Pancreas (tissue), 10 donors: Measurements from ENCODE around the gene DHRS1. TPM values are rescaled to one million over a fixed set of nuclear protein-coding genes. Genes with fewer than 3 reads are reported as not detected.
"Not testable (repeated sequence)": the region's sequence is repeated elsewhere in the genome, so short reads cannot be mapped to it uniquely, and the experiment has no call there.

Experiments used
- ATAC-seq, 4 donors: fragments of 200-7000 bp; cut with Tn5 transposase; one replicate each; pipeline versions ENCODE4 v1.8.0 to v1.9.1; 2020; ENCODE audit warnings: mild to moderate bottlenecking in 4 of 4, moderate library complexity in 4 of 4
- DNase-seq, 6 donors: peaks; one replicate each; pipeline ENCODE4 v3.0.0-alpha.2; 2020
- FAIRE-seq: peaks from 2 replicates; lab custom pipeline; 2012; peaks lifted over from hg19 to GRCh38; lab: Jason Lieb, UNC
- H3K27ac ChIP-seq, 4 donors: fragments of 200-600 bp; sonication (generic); 1 replicate in 3 of 4; 2 replicates in 1 of 4; pipeline versions ENCODE4 v1.5.0 to v1.8.0; 2020
- H3K27me3 ChIP-seq, 4 donors: fragments of 200-600 bp; one replicate each; pipeline ENCODE4 v1.8.0; 2021
- H3K36me3 ChIP-seq, 3 donors: fragments of 200-600 bp; sonication (generic) in 1 of 3; one replicate each; pipeline versions ENCODE4 v1.5.0 to v1.8.0; 2020 to 2021
- H3K4me1 ChIP-seq, 3 donors: fragments of 200-600 bp; one replicate each; pipeline ENCODE4 v1.8.0; 2021
- H3K4me3 ChIP-seq, 4 donors: fragments of 200-600 bp; sonication (generic) in 2 of 4; one replicate each; pipeline versions ENCODE4 v1.5.0 to v1.8.0; 2020 to 2021
- H3K9me3 ChIP-seq, 4 donors: fragments of 200-600 bp; one replicate each; pipeline ENCODE4 v1.8.0; 2021
- CTCF ChIP-seq, 4 donors: fragments of 200-600 bp; sonication (generic) in 3 of 4; IDR thresholded peaks; one replicate each; pipeline versions ENCODE4 v1.5.0 to v1.8.0; 2021; ENCODE audit warnings: antibody characterized with exemption in 4 of 4
- WGBS, 2 donors: extraction: QIAGEN DNeasy Blood & Tissue Kit; methylation state at CpG; one replicate each; pipeline ENCODE4 v1.1.7; 2013; 5-methylcytosine and 5-hydroxymethylcytosine counted together
- intact Hi-C, 3 donors: fragments of 100-400 bp; cut with DNase I; formaldehyde crosslinking; loops; one replicate each; pipeline versions ENCODE4 v1.11.1 to v1.14.2; 2022
- polyA plus RNA-seq, 2 donors: library from polyadenylated mRNA; stranded (reverse); fragments of 200-250 nt; gene quantifications; one replicate each; pipeline ENCODE4 v1.2.3, GENCODE V29; 2013
- total RNA-seq, 6 donors: library from RNA; stranded (reverse); fragmentation: NEBNext Ultra II Directional in 4 of 6; extraction: Animal tissue kit (Norgen Biotek cat#: 25700) in 4 of 6; gene quantifications; one replicate each; pipeline versions ENCODE4 v1.2.1 to v1.2.4, GENCODE V29; 2021 to 2023
- donor health status: healthy with polysubstance abuse.
- donor health status: DM: no; HTN: no; CAD: no; lungs with moderate emphysema.
- donor health status: DM: no; HTN: no; CAD: no.
- donor health status: control.
- donor health status: control.
- donor health status: Bipolar disorder and iron deficiency.
- donor health status: DM: yes; HTN: yes; CAD: no.
- donor health status: DM: no; HTN: no; CAD: no.
- donor health status: DM: no; HTN: no; CAD: no.
- donor health status: DM: yes; HTN: yes; CAD: no.

The DHRS1 gene
- total and polyA plus RNA-seq, 8 donors: 6.1 to 21.1 (median 13.6) TPM

GRCh38 chr14:24247422-24247821 is 52.2 kb downstream of the DHRS1 start:
- H3K36me3 ChIP-seq: no peaks in the 10 kb centered on the region
- no peak for TF ChIP-seq CTCF (IDR thresholded peaks at IDR 0.05)
- WGBS, 2 donors: 56 to 65% methylated on average over 7 of the region's 7 CpGs
- FAIRE-seq: no peak
- no peaks in the 10 kb centered on the region for H3K27me3 ChIP-seq
- no peak overlapping the region for H3K4me3 ChIP-seq
- no peak for DNase-seq
- no peak overlapping the region for H3K27ac ChIP-seq
- no peaks in the 10 kb centered on the region for H3K4me1 ChIP-seq
- intact Hi-C loops: loop anchor here in 2 of 3 donors (5.0 kb wide), 2 partner anchors 35 to 50 kb away; partner anchors contain the start of genes DHRS1 (in 1 of the 2) and NOP9 (in 1 of the 2)
- H3K9me3 ChIP-seq: no peaks in the 10 kb centered on the region
- no peak for ATAC-seq

GRCh38 chr14:24246765-24247212 is 52.8 kb downstream of the DHRS1 start:
- no peaks in the 10 kb centered on the region for H3K36me3 ChIP-seq
- no peaks in the 10 kb centered on the region for H3K9me3 ChIP-seq
- no peak overlapping the region for H3K27ac ChIP-seq
- FAIRE-seq (no peak), DNase-seq (peak in 1 of 6 donors; percentile 7), ATAC-seq (no peak)
- no peak for TF ChIP-seq CTCF (IDR thresholded peaks at IDR 0.05)
- no peaks in the 10 kb centered on the region for H3K4me1 ChIP-seq
- no peak overlapping the region for H3K4me3 ChIP-seq
- WGBS, 2 donors: 74 to 89% methylated on average over 3 of the region's 3 CpGs
- intact Hi-C loops: loop anchor here in 2 of 3 donors (5.0 kb wide), 2 partner anchors 36 to 51 kb away; partner anchors contain the start of genes DHRS1 (in 1 of the 2) and NOP9 (in 1 of the 2)
- no peaks in the 10 kb centered on the region for H3K27me3 ChIP-seq

GRCh38 chr14:24245350-24245749 is 54.2 kb downstream of the DHRS1 start:
- peak in 1 of 6 donors; percentile 14 for DNase-seq
- H3K27me3 ChIP-seq, H3K4me3 ChIP-seq, H3K9me3 ChIP-seq, ATAC-seq, FAIRE-seq, H3K36me3 ChIP-seq, H3K27ac ChIP-seq: not testable (repeated sequence)
- 80 to 89% methylated on average over 11 of the region's 11 CpGs for WGBS, 2 donors
- intact Hi-C loops: loop anchor here in 2 of 3 donors (5.0 kb wide), 2 partner anchors 37 to 52 kb away; partner anchors contain the start of genes DHRS1 (in 1 of the 2) and NOP9 (in 1 of the 2)
- H3K4me1 ChIP-seq: peaks cover 8 to 14% (median 9%) of the 10 kb centered on the region in 3 donors

- H3K4me1 ChIP-seq: peaks cover 14 to 27% (median 23%) of the 10 kb centered on the region in 3 donors
- DNase-seq (peak in 1 of 6 donors; percentile 39), FAIRE-seq (no peak), ATAC-seq (peak in 3 of 4 donors; percentile 1 to 10 (median 4))
- no peak for TF ChIP-seq CTCF (IDR thresholded peaks at IDR 0.05)
- H3K36me3 ChIP-seq: peaks cover 0 to 17% (median 16%) of the 10 kb centered on the region in 3 donors
- H3K27ac ChIP-seq: peak overlapping the region; percentile 98 to 100 (median 100)
- H3K27me3 ChIP-seq: no peaks in the 10 kb centered on the region
- intact Hi-C loops: no loop called here
- H3K4me3 ChIP-seq: peak overlapping the region; percentile 42 to 79 (median 60)
- H3K9me3 ChIP-seq: no peaks in the 10 kb centered on the region
- WGBS, 2 donors: 41 to 42% methylated on average over 10 of the region's 10 CpGs
Measured at GRCh38 chr14:24243336-24243836, 56.2 kb downstream of the DHRS1 start.

GRCh38 chr14:24241829-24242443 is 57.6 kb downstream of the DHRS1 start:
- Histone ChIP-seq H3K36me3 (peaks cover 3 to 30% (median 16%) of the 10 kb centered on the region in 3 donors), H3K27ac (peak overlapping the region; percentile 98 to 100 (median 100)), H3K4me1 (peaks cover 14 to 27% (median 23%) of the 10 kb centered on the region in 3 donors), H3K27me3 (no peaks in the 10 kb centered on the region), H3K9me3 (no peaks in the 10 kb centered on the region), H3K4me3 (peak overlapping the region; percentile 42 to 79 (median 60))
- peak; percentile 91 to 95 (median 92) for ATAC-seq
- intact Hi-C loops: no loop called here
- FAIRE-seq: no peak
- TF ChIP-seq CTCF (IDR thresholded peaks at IDR 0.05): peak; percentile 47 to 64 (median 63)
- WGBS, 2 donors: 1% methylated on average over 36 to 39 of the region's 39 CpGs
- DNase-seq: peak; percentile 93 to 97 (median 94)

Other genes starting within 250 kb of the DHRS1 start
Only the 30 nearest of the 34 such genes appear.
- 10 to 100 TPM; 50.1 to 78.9 (median 60.3) TPM for gene DCAF11, start 185.0 kb downstream of the DHRS1 start, total RNA-seq
- gene DCAF11, start 185.0 kb downstream of the DHRS1 start, polyA plus RNA-seq: 10 to 100 TPM; 34.2 to 41.6 TPM
- gene NRL, start 184.8 kb downstream of the DHRS1 start, total RNA-seq: 1 to 10 TPM in 3 of 6 donors, under 1 TPM in 3; 0.37 to 2.4 (median 1.1) TPM
- gene NRL, start 184.8 kb downstream of the DHRS1 start, polyA plus RNA-seq: 1 to 10 TPM; 2.3 TPM
- 10 to 100 TPM in 1 of 6 donors, 1 to 10 TPM in 5; 2.7 to 12.0 (median 4.0) TPM for gene FITM1, start 169.1 kb downstream of the DHRS1 start, total RNA-seq
- 10 to 100 TPM in 1 of 2 donors, 1 to 10 TPM in 1; 3.4 to 11.1 TPM for gene FITM1, start 169.1 kb downstream of the DHRS1 start, polyA plus RNA-seq
- gene PSME1, start 163.6 kb downstream of the DHRS1 start, total RNA-seq: 100 to 1,000 TPM in 2 of 6 donors, 10 to 100 TPM in 4; 46.4 to 107 (median 68.8) TPM
- 100 to 1,000 TPM in 1 of 2 donors, 10 to 100 TPM in 1; 88.9 to 132 TPM for gene PSME1, start 163.6 kb downstream of the DHRS1 start, polyA plus RNA-seq
- gene EMC9, start 158.2 kb downstream of the DHRS1 start, total RNA-seq: 10 to 100 TPM in 5 of 6 donors, 1 to 10 TPM in 1; 8.1 to 18.8 (median 13.5) TPM
- 10 to 100 TPM; 52.4 to 72.6 TPM for gene EMC9, start 158.2 kb downstream of the DHRS1 start, polyA plus RNA-seq
- gene PSME2, start 153.2 kb downstream of the DHRS1 start, total RNA-seq: 10 to 100 TPM; 33.9 to 90.3 (median 59.2) TPM
- gene PSME2, start 153.2 kb downstream of the DHRS1 start, polyA plus RNA-seq: 100 to 1,000 TPM; 180 to 285 TPM
- 10 to 100 TPM; 25.8 to 44.2 (median 37.1) TPM for gene RNF31, start 152.3 kb downstream of the DHRS1 start, total RNA-seq
- 100 to 1,000 TPM; 124 to 169 TPM for gene RNF31, start 152.3 kb downstream of the DHRS1 start, polyA plus RNA-seq
- gene IRF9, start 138.5 kb downstream of the DHRS1 start, total RNA-seq: 10 to 100 TPM; 20.3 to 60.7 (median 27.9) TPM
- gene IRF9, start 138.5 kb downstream of the DHRS1 start, polyA plus RNA-seq: 10 to 100 TPM; 50.7 to 60.8 TPM
- 1 to 10 TPM; 3.5 to 9.9 (median 4.5) TPM for gene REC8, start 127.7 kb downstream of the DHRS1 start, total RNA-seq
- gene REC8, start 127.7 kb downstream of the DHRS1 start, polyA plus RNA-seq: 10 to 100 TPM; 22.8 to 41.1 TPM
- 10 to 100 TPM; 24.6 to 62.0 (median 31.0) TPM for gene IPO4, start 111.0 kb downstream of the DHRS1 start, total RNA-seq
- 10 to 100 TPM; 21.3 to 29.4 TPM for gene IPO4, start 111.0 kb downstream of the DHRS1 start, polyA plus RNA-seq
- gene TM9SF1, start 104.3 kb downstream of the DHRS1 start, total RNA-seq: 10 to 100 TPM; 29.2 to 46.8 (median 38.4) TPM
- gene TM9SF1, start 104.3 kb downstream of the DHRS1 start, polyA plus RNA-seq: 10 to 100 TPM; 20.5 to 34.4 TPM
- under 1 TPM in 5 of 6 donors, not detected in 1; 0.16 to 0.66 (median 0.40) TPM for gene TSSK4, start 94.1 kb downstream of the DHRS1 start, total RNA-seq
- gene TSSK4, start 94.1 kb downstream of the DHRS1 start, polyA plus RNA-seq: under 1 TPM; 0.14 to 0.46 TPM
- gene CHMP4A, start 86.3 kb downstream of the DHRS1 start, total RNA-seq: 10 to 100 TPM; 16.3 to 31.2 (median 22.4) TPM
- 10 to 100 TPM; 35.4 to 79.9 TPM for gene CHMP4A, start 86.3 kb downstream of the DHRS1 start, polyA plus RNA-seq
- 10 to 100 TPM in 2 of 6 donors, 1 to 10 TPM in 4; 7.8 to 11.9 (median 9.3) TPM for gene MDP1, start 83.7 kb downstream of the DHRS1 start, total RNA-seq
- 10 to 100 TPM; 20.4 to 31.7 TPM for gene MDP1, start 83.7 kb downstream of the DHRS1 start, polyA plus RNA-seq
- 10 to 100 TPM; 32.5 to 65.1 (median 46.9) TPM for gene NEDD8, start 67.4 kb downstream of the DHRS1 start, total RNA-seq
- gene NEDD8, start 67.4 kb downstream of the DHRS1 start, polyA plus RNA-seq: 100 to 1,000 TPM in 1 of 2 donors, 10 to 100 TPM in 1; 62.8 to 118 TPM
- 10 to 100 TPM; 24.3 to 37.0 (median 28.6) TPM for gene GMPR2, start 66.9 kb downstream of the DHRS1 start, total RNA-seq
- 10 to 100 TPM; 23.6 to 48.1 TPM for gene GMPR2, start 66.9 kb downstream of the DHRS1 start, polyA plus RNA-seq
- 10 to 100 TPM; 32.1 to 42.6 (median 34.4) TPM for gene TINF2, start 57.2 kb downstream of the DHRS1 start, total RNA-seq
- 10 to 100 TPM; 23.8 to 43.8 TPM for gene TINF2, start 57.2 kb downstream of the DHRS1 start, polyA plus RNA-seq
- 1 to 10 TPM; 1.2 to 3.8 (median 2.2) TPM for gene TGM1, start 36.6 kb downstream of the DHRS1 start, total RNA-seq
- gene TGM1, start 36.6 kb downstream of the DHRS1 start, polyA plus RNA-seq: 1 to 10 TPM; 4.8 to 5.4 TPM
- gene RABGGTA, start 28.2 kb downstream of the DHRS1 start, total RNA-seq: 10 to 100 TPM; 15.4 to 21.0 (median 18.2) TPM
- gene RABGGTA, start 28.2 kb downstream of the DHRS1 start, polyA plus RNA-seq: 10 to 100 TPM; 49.1 to 51.5 TPM
- gene NOP9, start 70 bp upstream of the DHRS1 start, total RNA-seq: 10 to 100 TPM in 4 of 6 donors, 1 to 10 TPM in 2; 8.8 to 13.9 (median 11.3) TPM
- gene NOP9, start 70 bp upstream of the DHRS1 start, polyA plus RNA-seq: 1 to 10 TPM; 6.2 to 8.7 TPM
- 10 to 100 TPM in 3 of 6 donors, 1 to 10 TPM in 3; 6.3 to 11.3 (median 9.4) TPM for gene CIDEB, start 8.2 kb upstream of the DHRS1 start, total RNA-seq
- 10 to 100 TPM in 1 of 2 donors, 1 to 10 TPM in 1; 9.2 to 15.0 TPM for gene CIDEB, start 8.2 kb upstream of the DHRS1 start, polyA plus RNA-seq
- 1 to 10 TPM; 1.5 to 3.0 (median 2.2) TPM for gene LTB4R2, start 10.4 kb upstream of the DHRS1 start, total RNA-seq
- gene LTB4R2, start 10.4 kb upstream of the DHRS1 start, polyA plus RNA-seq: 1 to 10 TPM in 1 of 2 donors, under 1 TPM in 1; 0.73 to 3.1 TPM
- 1 to 10 TPM; 1.9 to 3.2 (median 2.3) TPM for gene LTB4R, start 11.7 kb upstream of the DHRS1 start, total RNA-seq
- 10 to 100 TPM; 13.0 to 15.5 TPM for gene LTB4R, start 11.7 kb upstream of the DHRS1 start, polyA plus RNA-seq
- gene ADCY4, start 35.3 kb upstream of the DHRS1 start, total RNA-seq: 10 to 100 TPM in 1 of 6 donors, 1 to 10 TPM in 5; 3.2 to 10.6 (median 5.1) TPM
- 10 to 100 TPM; 33.8 to 59.3 TPM for gene ADCY4, start 35.3 kb upstream of the DHRS1 start, polyA plus RNA-seq
- 10 to 100 TPM in 1 of 6 donors, 1 to 10 TPM in 5; 3.9 to 12.1 (median 5.7) TPM for gene RIPK3, start 40.2 kb upstream of the DHRS1 start, total RNA-seq
- gene RIPK3, start 40.2 kb upstream of the DHRS1 start, polyA plus RNA-seq: 10 to 100 TPM; 12.9 to 13.0 TPM
- gene NFATC4, start 68.4 kb upstream of the DHRS1 start, total RNA-seq: 10 to 100 TPM in 3 of 6 donors, 1 to 10 TPM in 3; 3.3 to 27.5 (median 10.5) TPM
- 10 to 100 TPM; 77.0 to 97.9 TPM for gene NFATC4, start 68.4 kb upstream of the DHRS1 start, polyA plus RNA-seq
- 1 to 10 TPM; 2.1 to 9.0 (median 4.3) TPM for gene NYNRIN, start 99.2 kb upstream of the DHRS1 start, total RNA-seq
- gene NYNRIN, start 99.2 kb upstream of the DHRS1 start, polyA plus RNA-seq: 1 to 10 TPM; 2.7 to 5.6 TPM
- 1 to 10 TPM in 1 of 6 donors, under 1 TPM in 5; 0.47 to 5.6 (median 0.75) TPM for gene CBLN3, start 129.9 kb upstream of the DHRS1 start, total RNA-seq
- 1 to 10 TPM in 1 of 2 donors, under 1 TPM in 1; 0.91 to 1.4 TPM for gene CBLN3, start 129.9 kb upstream of the DHRS1 start, polyA plus RNA-seq
- 10 to 100 TPM; 25.4 to 42.9 (median 27.9) TPM for gene KHNYN, start 130.2 kb upstream of the DHRS1 start, total RNA-seq
- 10 to 100 TPM; 21.8 to 26.9 TPM for gene KHNYN, start 130.2 kb upstream of the DHRS1 start, polyA plus RNA-seq
- gene SDR39U1, start 143.0 kb upstream of the DHRS1 start, total RNA-seq: 10 to 100 TPM; 22.0 to 33.8 (median 28.9) TPM
- 100 to 1,000 TPM in 1 of 2 donors, 10 to 100 TPM in 1; 86.1 to 124 TPM for gene SDR39U1, start 143.0 kb upstream of the DHRS1 start, polyA plus RNA-seq